PC-9 (cell line): ENCODE results near the gene RNU5D-1.

Experiments
- EZH2 ChIP-seq: fragments of 200-600 bp; sonication (generic); IDR thresholded peaks from 2 replicates; pipeline ENCODE4 v1.8.0; 2017; ENCODE audit warnings: antibody characterized with exemption, low read depth
- TF ChIP-seq, protein P1 (sequence below): fragments of 200-600 bp; sonication (generic); conservative IDR thresholded peaks from 2 replicates; pipeline ENCODE4 v1.6.1; 2017; ENCODE audit warnings: mixed run types, antibody characterized with exemption, mild to moderate bottlenecking, moderate library complexity

DNA sequence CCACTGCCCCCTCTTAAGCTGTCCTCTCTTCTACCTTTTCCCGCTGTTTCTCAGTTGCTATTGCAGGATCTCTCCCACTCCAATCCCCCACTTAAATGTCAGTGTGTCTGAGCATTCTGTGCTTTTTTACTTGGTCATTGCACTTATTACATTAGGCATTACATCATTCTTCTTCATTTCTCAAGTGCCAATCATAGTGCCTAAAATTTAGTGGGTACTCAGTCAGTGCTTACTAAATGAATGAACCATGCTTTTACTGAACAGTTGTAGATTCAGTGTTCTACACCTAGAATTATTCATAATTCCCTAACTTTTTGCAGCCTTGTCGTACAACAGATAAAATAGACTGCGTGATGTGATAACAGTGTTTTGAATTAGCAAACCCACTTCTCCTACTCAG, 37.1 kb downstream of the RNU5D-1 start:
- TF ChIP-seq, protein P1, sequence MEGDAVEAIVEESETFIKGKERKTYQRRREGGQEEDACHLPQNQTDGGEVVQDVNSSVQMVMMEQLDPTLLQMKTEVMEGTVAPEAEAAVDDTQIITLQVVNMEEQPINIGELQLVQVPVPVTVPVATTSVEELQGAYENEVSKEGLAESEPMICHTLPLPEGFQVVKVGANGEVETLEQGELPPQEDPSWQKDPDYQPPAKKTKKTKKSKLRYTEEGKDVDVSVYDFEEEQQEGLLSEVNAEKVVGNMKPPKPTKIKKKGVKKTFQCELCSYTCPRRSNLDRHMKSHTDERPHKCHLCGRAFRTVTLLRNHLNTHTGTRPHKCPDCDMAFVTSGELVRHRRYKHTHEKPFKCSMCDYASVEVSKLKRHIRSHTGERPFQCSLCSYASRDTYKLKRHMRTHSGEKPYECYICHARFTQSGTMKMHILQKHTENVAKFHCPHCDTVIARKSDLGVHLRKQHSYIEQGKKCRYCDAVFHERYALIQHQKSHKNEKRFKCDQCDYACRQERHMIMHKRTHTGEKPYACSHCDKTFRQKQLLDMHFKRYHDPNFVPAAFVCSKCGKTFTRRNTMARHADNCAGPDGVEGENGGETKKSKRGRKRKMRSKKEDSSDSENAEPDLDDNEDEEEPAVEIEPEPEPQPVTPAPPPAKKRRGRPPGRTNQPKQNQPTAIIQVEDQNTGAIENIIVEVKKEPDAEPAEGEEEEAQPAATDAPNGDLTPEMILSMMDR: no peak
- no peak for TF ChIP-seq EZH2
